SU-DHL-6 (cell line): ENCODE measurements around the gene HELZ.

Experiments used
- EZH2phosphoT487 ChIP-seq: fragments of 200-600 bp; sonication (generic), shearing (Covaris generic); conservative IDR thresholded peaks from 2 replicates; pipeline ENCODE4 v1.6.1; 2018; ENCODE audit warnings: mild to moderate bottlenecking, antibody characterized with exemption, low read length, moderate library complexity, mixed read lengths
- TF ChIP-seq, protein P1 (sequence below): fragments of 200-600 bp; sonication (generic); IDR thresholded peaks from one replicate; pipeline ENCODE4 v1.5.1; 2017; ENCODE audit warnings: antibody characterized with exemption, mild to moderate bottlenecking, low read length, moderate library complexity; ENCODE audit not compliant: insufficient read depth, poor library complexity, severe bottlenecking

DNA sequence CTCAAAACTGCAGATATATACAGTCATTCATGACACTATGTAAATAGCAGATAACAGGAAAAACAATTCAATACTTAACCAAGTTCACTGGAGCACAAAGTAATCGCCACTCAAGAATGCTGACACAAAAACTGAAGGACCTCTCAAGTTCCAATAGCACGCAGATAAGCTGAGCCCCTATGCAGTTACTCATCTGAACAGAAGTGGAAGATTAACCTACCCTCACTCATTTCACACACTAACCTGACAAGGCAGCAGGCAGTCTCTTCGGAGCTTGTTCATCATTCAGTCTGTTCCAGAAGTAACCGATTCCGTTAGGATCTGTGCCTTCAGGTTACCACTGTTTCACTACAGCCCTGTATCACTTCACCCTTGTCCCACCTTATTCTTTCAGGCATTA, 6.0 kb downstream of the HELZ start:
- TF ChIP-seq, protein P1, sequence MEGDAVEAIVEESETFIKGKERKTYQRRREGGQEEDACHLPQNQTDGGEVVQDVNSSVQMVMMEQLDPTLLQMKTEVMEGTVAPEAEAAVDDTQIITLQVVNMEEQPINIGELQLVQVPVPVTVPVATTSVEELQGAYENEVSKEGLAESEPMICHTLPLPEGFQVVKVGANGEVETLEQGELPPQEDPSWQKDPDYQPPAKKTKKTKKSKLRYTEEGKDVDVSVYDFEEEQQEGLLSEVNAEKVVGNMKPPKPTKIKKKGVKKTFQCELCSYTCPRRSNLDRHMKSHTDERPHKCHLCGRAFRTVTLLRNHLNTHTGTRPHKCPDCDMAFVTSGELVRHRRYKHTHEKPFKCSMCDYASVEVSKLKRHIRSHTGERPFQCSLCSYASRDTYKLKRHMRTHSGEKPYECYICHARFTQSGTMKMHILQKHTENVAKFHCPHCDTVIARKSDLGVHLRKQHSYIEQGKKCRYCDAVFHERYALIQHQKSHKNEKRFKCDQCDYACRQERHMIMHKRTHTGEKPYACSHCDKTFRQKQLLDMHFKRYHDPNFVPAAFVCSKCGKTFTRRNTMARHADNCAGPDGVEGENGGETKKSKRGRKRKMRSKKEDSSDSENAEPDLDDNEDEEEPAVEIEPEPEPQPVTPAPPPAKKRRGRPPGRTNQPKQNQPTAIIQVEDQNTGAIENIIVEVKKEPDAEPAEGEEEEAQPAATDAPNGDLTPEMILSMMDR = no peak
- no peak for TF ChIP-seq EZH2phosphoT487
